GM12865 (cell line): ENCODE results near the gene OCA2.

Experiments
- DNase-seq: peaks from one replicate; pipeline ENCODE4 v3.0.0; 2010; ENCODE audit warnings: low read depth
- H3K4me3 ChIP-seq: 2 replicates; pipeline ENCODE4 v1.5.1; 2011; ENCODE audit warnings: mild to moderate bottlenecking, low read depth, low read length, control low read depth
- CTCF ChIP-seq: IDR thresholded peaks from 2 replicates; pipeline ENCODE4 v1.5.1; 2011; ENCODE audit warnings: low read length, control low read depth, low read depth, inconsistent platforms; ENCODE audit not compliant: insufficient read depth; ENCODE audit errors: missing control alignments

OCA2 gene

GRCh38 chr15:28051955-28052633, 47.0 kb downstream of the OCA2 start:
- H3K4me3 ChIP-seq, result no peak overlapping the region
- no peak for DNase-seq
- no peak for TF ChIP-seq CTCF

- H3K4me3 ChIP-seq, result no peak overlapping the region
- TF ChIP-seq CTCF, result no peak
- DNase-seq, result no peak
Measured at GRCh38 chr15:28049581-28049980, 49.5 kb downstream of the OCA2 start.

GRCh38 chr15:28047277-28047676, 51.8 kb downstream of the OCA2 start:
- TF ChIP-seq CTCF, result no peak
- DNase-seq, result no peak
- H3K4me3 ChIP-seq, result no peak overlapping the region

- no peak for DNase-seq
- H3K4me3 ChIP-seq, result no peak overlapping the region
- TF ChIP-seq CTCF, result no peak
Measured at GRCh38 chr15:28044121-28044672, 54.9 kb downstream of the OCA2 start.

- H3K4me3 ChIP-seq, result no peak overlapping the region
- DNase-seq, result no peak
- no peak for TF ChIP-seq CTCF
Measured at GRCh38 chr15:28043691-28044091, 55.4 kb downstream of the OCA2 start.

- no peak for TF ChIP-seq CTCF
- no peak overlapping the region for H3K4me3 ChIP-seq
- DNase-seq, result no peak
Measured at GRCh38 chr15:28037969-28038590, 61.0 kb downstream of the OCA2 start.
